K562 (cell line): ENCODE results near the gene UTP20. TPM values are rescaled to one million over a fixed set of nuclear protein-coding genes. Genes with fewer than 3 reads are reported as not detected.
A peak's percentile ranks its signal among the peaks of the same experiment; 100 is the strongest.

Source experiments
- CBFA2T3 ChIP-seq: fragments of 450-650 bp; IDR thresholded peaks from 2 replicates; pipeline ENCODE4 v1.6.1; 2017
- HDAC1 ChIP-seq, 2 experiments: fragments of 450-650 bp; IDR thresholded peaks; 2 replicates each; pipeline ENCODE4 v1.6.1; 2016 to 2017; ENCODE audit warnings: inconsistent platforms in 1 of 2, mild to moderate bottlenecking in 1 of 2, moderate library complexity in 1 of 2
- ILK ChIP-seq: fragments of 450-650 bp; IDR thresholded peaks from 2 replicates; pipeline ENCODE4 v1.6.1; 2016; ENCODE audit warnings: missing genetic modification characterization, low read depth, mild to moderate bottlenecking, missing compliant biosample characterization, moderate library complexity, borderline replicate concordance
- L3MBTL2 ChIP-seq: fragments of 450-650 bp; IDR thresholded peaks from 2 replicates; pipeline ENCODE4 v1.6.1; 2016; ENCODE audit warnings: mild to moderate bottlenecking, moderate library complexity
- MCM3 ChIP-seq: fragments of 450-650 bp; IDR thresholded peaks from 2 replicates; pipeline ENCODE4 v1.6.1; 2016
- MIER1 ChIP-seq: fragments of 450-650 bp; IDR thresholded peaks from 2 replicates; pipeline ENCODE4 v1.6.1; 2016; ENCODE audit warnings: antibody characterized with exemption, mild to moderate bottlenecking, low read depth
- TAF1 ChIP-seq: IDR thresholded peaks from 2 replicates; pipeline ENCODE4 v1.6.1; 2011; ENCODE audit warnings: mild to moderate bottlenecking, low read length, moderate library complexity; ENCODE audit not compliant: insufficient read depth, control insufficient read depth, severe bottlenecking; ENCODE audit errors: extremely low read depth
- ZNF695 ChIP-seq: fragments of 450-650 bp; formaldehyde crosslinking; IDR thresholded peaks from 2 replicates; pipeline ENCODE4 v1.4.0; 2020; ENCODE audit warnings: mild to moderate bottlenecking, moderate library complexity
- ZNF696 ChIP-seq: fragments of 250-450 bp; sonication (Bioruptor Pico); conservative IDR thresholded peaks from 2 replicates; pipeline ENCODE4 v1.4.0; 2020; ENCODE audit warnings: mild to moderate bottlenecking, moderate library complexity
- polyA plus RNA-seq, 8 experiments: library from polyadenylated mRNA; depleted of rRNA in 4 of 8; stranded (reverse) in 5 of 8; unstranded in 3 of 8; fragments of >200 nt; fragmentation: Nextera tagmentation in 2 of 8; fragmentation: Illumina TruSeq in 1 of 8; extraction: Ambion mirVana in 2 of 8; extraction: Trizol in 1 of 8; gene quantifications; 2 replicates each; pipeline versions ENCODE4 v1.2.1 to v1.2.3, GENCODE V29; 2011 to 2014; ENCODE audit warnings: inconsistent platforms in 1 of 8, missing spikeins in 1 of 8
- total RNA-seq, 7 experiments: library from RNA; depleted of rRNA in 6 of 7; stranded (reverse); fragments of >200 nt in 6 of 7; fragmentation: Illumina TruSeq in 2 of 7; extraction: Trizol in 2 of 7; gene quantifications; 2 replicates each; pipeline versions ENCODE4 v1.2.1 to v1.2.3, GENCODE V29; 2011 to 2021; ENCODE audit warnings: low replicate concordance in 1 of 7
- TF ChIP-seq, protein P1 (sequence below): fragments of 250-450 bp; sonication (Bioruptor Pico); IDR thresholded peaks from 2 replicates; pipeline ENCODE4 v1.4.0; 2020; ENCODE audit warnings: borderline replicate concordance
- TF ChIP-seq, protein P2 (sequence below): sonication (generic); formaldehyde crosslinking; IDR thresholded peaks from 2 replicates; pipeline ENCODE4 v1.8.0; 2022; ENCODE audit warnings: missing genetic modification reagents, mild to moderate bottlenecking, borderline replicate concordance
- TF ChIP-seq, protein P3 (sequence below), 2 experiments: fragments of 450-650 bp in 1 of 2; sonication (generic) in 1 of 2; formaldehyde crosslinking in 1 of 2; IDR thresholded peaks; 2 replicates each; pipeline versions ENCODE4 v1.7.1 to v1.9.0; 2016 to 2022; ENCODE audit warnings: inconsistent platforms in 1 of 2, mild to moderate bottlenecking in 1 of 2, missing genetic modification reagents in 1 of 2
- TF ChIP-seq, protein P4 (sequence below): IDR thresholded peaks from 3 replicates; pipeline ENCODE4 v1.6.1; 2011; ENCODE audit warnings: borderline replicate concordance, mild to moderate bottlenecking, moderate library complexity; ENCODE audit not compliant: insufficient read length; ENCODE audit errors: extremely low read depth

The UTP20 gene
- total and polyA plus RNA-seq, 9 of the 15 experiments (the other 6 are each of a cell fraction or from before 2014, with no cell fraction given) = 4.3 to 41.3 (median 20.7) TPM

DNA sequence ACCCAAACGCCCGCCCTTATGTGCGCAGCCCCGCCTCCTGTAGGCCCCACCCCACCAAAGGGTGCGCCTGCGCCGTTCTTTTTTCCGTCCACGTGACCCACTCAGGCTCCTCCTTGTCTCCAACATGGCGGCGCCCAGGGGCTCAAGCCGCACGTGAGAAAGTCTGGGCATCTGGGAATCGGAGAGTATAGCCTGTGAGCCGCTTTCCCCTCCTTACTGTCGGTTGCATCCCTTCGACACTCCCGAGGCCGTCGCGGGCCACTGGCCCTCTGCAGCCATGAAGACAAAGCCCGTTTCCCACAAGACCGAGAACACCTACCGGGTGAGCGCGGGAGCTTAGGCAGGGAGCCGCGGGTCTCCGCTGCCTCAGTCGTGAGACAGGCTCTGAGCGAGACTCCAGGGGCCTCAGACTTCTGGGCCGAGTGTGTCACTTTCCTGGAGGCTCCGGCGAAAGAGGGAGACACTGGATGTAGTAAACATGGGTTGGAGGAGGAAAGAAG lies at the start of gene UTP20 (continued):
- TF ChIP-seq, protein P1, sequence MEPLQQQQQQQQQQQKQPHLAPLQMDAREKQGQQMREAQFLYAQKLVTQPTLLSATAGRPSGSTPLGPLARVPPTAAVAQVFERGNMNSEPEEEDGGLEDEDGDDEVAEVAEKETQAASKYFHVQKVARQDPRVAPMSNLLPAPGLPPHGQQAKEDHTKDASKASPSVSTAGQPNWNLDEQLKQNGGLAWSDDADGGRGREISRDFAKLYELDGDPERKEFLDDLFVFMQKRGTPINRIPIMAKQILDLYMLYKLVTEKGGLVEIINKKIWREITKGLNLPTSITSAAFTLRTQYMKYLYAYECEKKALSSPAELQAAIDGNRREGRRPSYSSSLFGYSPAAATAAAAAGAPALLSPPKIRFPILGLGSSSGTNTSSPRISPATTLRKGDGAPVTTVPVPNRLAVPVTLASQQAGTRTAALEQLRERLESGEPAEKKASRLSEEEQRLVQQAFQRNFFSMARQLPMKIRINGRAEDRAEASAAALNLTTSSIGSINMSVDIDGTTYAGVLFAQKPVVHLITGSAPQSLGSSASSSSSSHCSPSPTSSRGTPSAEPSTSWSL (CRISPR knock-in tag) = 0 out of 2 replicates have a peak, but pooled peaks have one; percentile 23
- TF ChIP-seq TAF1 (peak; percentile 68), HDAC1 (IDR thresholded peaks at IDR 0.05) (peak; percentile 99 to 100), ZNF695 (CRISPR knock-in tag) (no peak), L3MBTL2 (no peak), MCM3 (no peak), ZNF696 (CRISPR knock-in tag) (no peak), MIER1 (no peak), ILK (no peak), CBFA2T3 (no peak)
- TF ChIP-seq, protein P2, sequence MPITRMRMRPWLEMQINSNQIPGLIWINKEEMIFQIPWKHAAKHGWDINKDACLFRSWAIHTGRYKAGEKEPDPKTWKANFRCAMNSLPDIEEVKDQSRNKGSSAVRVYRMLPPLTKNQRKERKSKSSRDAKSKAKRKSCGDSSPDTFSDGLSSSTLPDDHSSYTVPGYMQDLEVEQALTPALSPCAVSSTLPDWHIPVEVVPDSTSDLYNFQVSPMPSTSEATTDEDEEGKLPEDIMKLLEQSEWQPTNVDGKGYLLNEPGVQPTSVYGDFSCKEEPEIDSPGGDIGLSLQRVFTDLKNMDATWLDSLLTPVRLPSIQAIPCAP (CRISPR knock-in tag) = no peak
- TF ChIP-seq, protein P3, sequence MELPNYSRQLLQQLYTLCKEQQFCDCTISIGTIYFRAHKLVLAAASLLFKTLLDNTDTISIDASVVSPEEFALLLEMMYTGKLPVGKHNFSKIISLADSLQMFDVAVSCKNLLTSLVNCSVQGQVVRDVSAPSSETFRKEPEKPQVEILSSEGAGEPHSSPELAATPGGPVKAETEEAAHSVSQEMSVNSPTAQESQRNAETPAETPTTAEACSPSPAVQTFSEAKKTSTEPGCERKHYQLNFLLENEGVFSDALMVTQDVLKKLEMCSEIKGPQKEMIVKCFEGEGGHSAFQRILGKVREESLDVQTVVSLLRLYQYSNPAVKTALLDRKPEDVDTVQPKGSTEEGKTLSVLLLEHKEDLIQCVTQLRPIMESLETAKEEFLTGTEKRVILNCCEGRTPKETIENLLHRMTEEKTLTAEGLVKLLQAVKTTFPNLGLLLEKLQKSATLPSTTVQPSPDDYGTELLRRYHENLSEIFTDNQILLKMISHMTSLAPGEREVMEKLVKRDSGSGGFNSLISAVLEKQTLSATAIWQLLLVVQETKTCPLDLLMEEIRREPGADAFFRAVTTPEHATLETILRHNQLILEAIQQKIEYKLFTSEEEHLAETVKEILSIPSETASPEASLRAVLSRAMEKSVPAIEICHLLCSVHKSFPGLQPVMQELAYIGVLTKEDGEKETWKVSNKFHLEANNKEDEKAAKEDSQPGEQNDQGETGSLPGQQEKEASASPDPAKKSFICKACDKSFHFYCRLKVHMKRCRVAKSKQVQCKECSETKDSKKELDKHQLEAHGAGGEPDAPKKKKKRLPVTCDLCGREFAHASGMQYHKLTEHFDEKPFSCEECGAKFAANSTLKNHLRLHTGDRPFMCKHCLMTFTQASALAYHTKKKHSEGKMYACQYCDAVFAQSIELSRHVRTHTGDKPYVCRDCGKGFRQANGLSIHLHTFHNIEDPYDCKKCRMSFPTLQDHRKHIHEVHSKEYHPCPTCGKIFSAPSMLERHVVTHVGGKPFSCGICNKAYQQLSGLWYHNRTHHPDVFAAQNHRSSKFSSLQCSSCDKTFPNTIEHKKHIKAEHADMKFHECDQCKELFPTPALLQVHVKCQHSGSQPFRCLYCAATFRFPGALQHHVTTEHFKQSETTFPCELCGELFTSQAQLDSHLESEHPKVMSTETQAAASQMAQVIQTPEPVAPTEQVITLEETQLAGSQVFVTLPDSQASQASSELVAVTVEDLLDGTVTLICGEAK (IDR thresholded peaks at IDR 0.05) = no peak
- TF ChIP-seq, protein P3 (CRISPR knock-in tag; IDR thresholded peaks at IDR 0.05) = no peak
- TF ChIP-seq, protein P4, sequence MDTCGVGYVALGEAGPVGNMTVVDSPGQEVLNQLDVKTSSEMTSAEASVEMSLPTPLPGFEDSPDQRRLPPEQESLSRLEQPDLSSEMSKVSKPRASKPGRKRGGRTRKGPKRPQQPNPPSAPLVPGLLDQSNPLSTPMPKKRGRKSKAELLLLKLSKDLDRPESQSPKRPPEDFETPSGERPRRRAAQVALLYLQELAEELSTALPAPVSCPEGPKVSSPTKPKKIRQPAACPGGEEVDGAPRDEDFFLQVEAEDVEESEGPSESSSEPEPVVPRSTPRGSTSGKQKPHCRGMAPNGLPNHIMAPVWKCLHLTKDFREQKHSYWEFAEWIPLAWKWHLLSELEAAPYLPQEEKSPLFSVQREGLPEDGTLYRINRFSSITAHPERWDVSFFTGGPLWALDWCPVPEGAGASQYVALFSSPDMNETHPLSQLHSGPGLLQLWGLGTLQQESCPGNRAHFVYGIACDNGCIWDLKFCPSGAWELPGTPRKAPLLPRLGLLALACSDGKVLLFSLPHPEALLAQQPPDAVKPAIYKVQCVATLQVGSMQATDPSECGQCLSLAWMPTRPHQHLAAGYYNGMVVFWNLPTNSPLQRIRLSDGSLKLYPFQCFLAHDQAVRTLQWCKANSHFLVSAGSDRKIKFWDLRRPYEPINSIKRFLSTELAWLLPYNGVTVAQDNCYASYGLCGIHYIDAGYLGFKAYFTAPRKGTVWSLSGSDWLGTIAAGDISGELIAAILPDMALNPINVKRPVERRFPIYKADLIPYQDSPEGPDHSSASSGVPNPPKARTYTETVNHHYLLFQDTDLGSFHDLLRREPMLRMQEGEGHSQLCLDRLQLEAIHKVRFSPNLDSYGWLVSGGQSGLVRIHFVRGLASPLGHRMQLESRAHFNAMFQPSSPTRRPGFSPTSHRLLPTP = no peak
